HCT116 (cell line): ENCODE measurements around the gene LRCH1. TPM values are rescaled to one million over a fixed set of nuclear protein-coding genes. Genes with fewer than 3 reads are reported as not detected.

Experiments
- ATAC-seq: fragments of 200-7000 bp; cut with Tn5 transposase; 2 replicates; pipeline ENCODE4 v1.9.1; 2020; ENCODE audit warnings: mild to moderate bottlenecking, moderate library complexity
- BruUV-seq: library from RNA; stranded (reverse); fragments of 400-500 nt; replicated peaks from 2 replicates; lab custom pipeline; 2021; lab: Mats Ljungman, UMichigan
- CTCF ChIA-PET: fragments of 300-600 bp; sonication (Branson Sonifier 250); formaldehyde crosslinking; loops from one replicate; lab custom pipeline; 2021; ENCODE audit warnings: antibody characterized with exemption; lab: Charles Lee
- POLR2A ChIA-PET: fragments of 300-600, 350-600 bp; sonication (Branson Sonifier 250); formaldehyde crosslinking; loops from one replicate; lab custom pipeline; 2021; ENCODE audit warnings: antibody characterized with exemption; lab: Charles Lee
- RAD21 ChIA-PET, 2 experiments: fragments of 300-600 bp; sonication (Branson Sonifier 250); formaldehyde crosslinking; loops; one replicate each; lab custom pipeline; 2023; ENCODE audit warnings: low total read pairs in 2 of 2; ENCODE audit not compliant: uncharacterized antibody in 2 of 2, unreplicated experiment in 2 of 2, low non-redundant PET in 1 of 2; lab: Charles Lee
- DNase-seq: peaks from one replicate; pipeline ENCODE4 v3.0.0-alpha.2; 2010; ENCODE audit warnings: low read depth, low spot score
- H2AFZ ChIP-seq: fragments of 200-600 bp; shearing (Covaris generic), sonication (generic); 2 replicates; pipeline ENCODE4 v1.6.1; 2017; ENCODE audit warnings: low read depth, mixed run types, mixed read lengths, antibody characterized with exemption, low read length; ENCODE audit not compliant: poor library complexity, severe bottlenecking
- H3K27ac ChIP-seq: 2 replicates; pipeline ENCODE4 v1.5.1; 2012; ENCODE audit warnings: low read depth, low read length
- H3K27me3 ChIP-seq: fragments of 200-600 bp; sonication (generic); 2 replicates; pipeline ENCODE4 v1.6.1; 2016; ENCODE audit warnings: mixed run types, low read length, mixed read lengths; ENCODE audit not compliant: insufficient read depth
- H3K36me3 ChIP-seq, 2 experiments: fragments of 200-500 bp in 1 of 2; fragments of 200-600 bp in 1 of 2; sonication (Bioruptor generic) in 1 of 2; sonication (generic) in 1 of 2; 2 replicates each; pipeline versions ENCODE4 v1.5.1 to v1.6.1; 2014 to 2016; ENCODE audit warnings: low read length in 2 of 2, inconsistent platforms in 1 of 2, mixed read lengths in 1 of 2, mixed run types in 1 of 2; ENCODE audit not compliant: insufficient read depth in 2 of 2, control insufficient read depth in 1 of 2
- H3K4me1 ChIP-seq, 2 experiments: fragments of 200-600 bp in 1 of 2; sonication (generic) in 1 of 2; 2 replicates each; pipeline versions ENCODE4 v1.5.1 to v1.6.1; 2012 to 2017; ENCODE audit warnings: low read length in 2 of 2, inconsistent platforms in 1 of 2, mild to moderate bottlenecking in 1 of 2, mixed read lengths in 1 of 2, mixed run types in 1 of 2, moderate library complexity in 1 of 2; ENCODE audit not compliant: insufficient read depth in 2 of 2, control insufficient read depth in 1 of 2
- H3K4me2 ChIP-seq: fragments of 200-600 bp; sonication (generic); 2 replicates; pipeline ENCODE4 v1.6.1; 2017; ENCODE audit warnings: mixed run types, low read length, mixed read lengths
- H3K4me3 ChIP-seq, 2 experiments: fragments of 200-600 bp in 1 of 2; sonication (generic) in 1 of 2; replicated peaks in 1 of 2; 2 replicates each; pipeline ENCODE4 v1.5.1; 2011 to 2016; ENCODE audit warnings: low read length in 2 of 2, control low read depth in 1 of 2, low read depth in 1 of 2, mild to moderate bottlenecking in 1 of 2, mixed read lengths in 1 of 2, mixed run types in 1 of 2
- H3K79me2 ChIP-seq: fragments of 200-600 bp; sonication (generic); 2 replicates; pipeline ENCODE4 v1.6.1; 2017; ENCODE audit warnings: mild to moderate bottlenecking, mixed run types, low read length, moderate library complexity, mixed read lengths; ENCODE audit not compliant: insufficient read depth
- H3K9ac ChIP-seq: fragments of 200-600 bp; sonication (generic); 2 replicates; pipeline ENCODE4 v1.6.1; 2016; ENCODE audit warnings: low read length, mixed read lengths
- H3K9me2 ChIP-seq: fragments of 200-600 bp; sonication (generic), shearing (Covaris generic); 2 replicates; pipeline ENCODE4 v1.6.1; 2017; ENCODE audit warnings: mixed run types, mild to moderate bottlenecking, moderate library complexity; ENCODE audit not compliant: insufficient read depth
- H3K9me3 ChIP-seq, 2 experiments: fragments of 200-500 bp in 1 of 2; fragments of 200-600 bp in 1 of 2; sonication (Bioruptor generic) in 1 of 2; sonication (generic) in 1 of 2; 2 replicates each; pipeline ENCODE4 v1.6.1; 2014 to 2017; ENCODE audit warnings: low read length in 2 of 2, mixed read lengths in 2 of 2, inconsistent platforms in 1 of 2, low read depth in 1 of 2, mild to moderate bottlenecking in 1 of 2, mixed run types in 1 of 2, moderate library complexity in 1 of 2; ENCODE audit not compliant: control insufficient read depth in 1 of 2, insufficient read depth in 1 of 2
- H4K20me1 ChIP-seq: fragments of 200-600 bp; sonication (generic), shearing (Covaris generic); 2 replicates; pipeline ENCODE4 v1.6.1; 2017; ENCODE audit warnings: mixed run types, mild to moderate bottlenecking, moderate library complexity; ENCODE audit not compliant: insufficient read depth
- EZH2 ChIP-seq: fragments of 200-600 bp; sonication (generic); IDR thresholded peaks from 2 replicates; pipeline ENCODE4 v1.6.1; 2017; ENCODE audit warnings: antibody characterized with exemption, mixed run types
- EZH2phosphoT487 ChIP-seq: fragments of 200-600 bp; IDR thresholded peaks from 2 replicates; pipeline ENCODE4 v1.6.1; 2018; ENCODE audit warnings: antibody characterized with exemption, borderline replicate concordance
- FOSL1 ChIP-seq: IDR thresholded peaks from 2 replicates; pipeline ENCODE4 v1.6.1; 2012; ENCODE audit warnings: low read depth
- REST ChIP-seq: IDR thresholded peaks from 2 replicates; pipeline ENCODE4 v1.6.1; 2012; ENCODE audit warnings: low read depth
- SP1 ChIP-seq: IDR thresholded peaks from 2 replicates; pipeline ENCODE4 v1.6.1; 2012; ENCODE audit warnings: low read depth
- SRF ChIP-seq: IDR thresholded peaks from 2 replicates; pipeline ENCODE4 v1.6.1; 2012; ENCODE audit warnings: low read depth
- intact Hi-C: fragments of 100-400 bp; cut with micrococcal nuclease; formaldehyde crosslinking; loops from 2 replicates; pipeline ENCODE4 v1.10.0; 2022
- total RNA-seq: library from RNA; stranded (reverse); gene quantifications from one replicate; pipeline ENCODE4 v1.2.1, GENCODE V29; 2021; ENCODE audit not compliant: unreplicated experiment

The LRCH1 gene
- total RNA-seq, 1 experiment from 2014 or later: 15.6 TPM

- ChIA-PET CTCF (no interaction called here), POLR2A (no interaction called here), RAD21 (no interaction called here)
- H2AFZ ChIP-seq: no peak overlapping the region
- 0 out of 2 replicates have a peak, but pooled peaks cover 5% of the 10 kb centered on the region for H4K20me1 ChIP-seq
- H3K79me2 ChIP-seq: peaks cover 45% of the 10 kb centered on the region
- no peaks in the 10 kb centered on the region for H3K36me3 ChIP-seq
- intact Hi-C loops: no loop called here
- H3K4me3 ChIP-seq: no peak overlapping the region
- H3K4me2 ChIP-seq: no peak overlapping the region
- TF ChIP-seq SP1 (no peak), EZH2 (no peak), EZH2phosphoT487 (no peak), SRF (no peak), FOSL1 (no peak), REST (no peak)
- no peaks in the 10 kb centered on the region for H3K27me3 ChIP-seq
- no peak overlapping the region for H3K9ac ChIP-seq
- DNase-seq (no peak), ATAC-seq (no peak)
- no TSS peak for BruUV-seq
- H3K27ac ChIP-seq: no peak overlapping the region
- H3K9me3 ChIP-seq: no peaks in the 10 kb centered on the region
- peaks cover 3 to 8% of the 10 kb centered on the region in 2 experiments; a peak in 3 of 4 replicates for H3K4me1 ChIP-seq
- no peaks in the 10 kb centered on the region for H3K9me2 ChIP-seq
Observed at GRCh38 chr13:46647512-46648065, 94.6 kb downstream of the LRCH1 start.
